Measurements from ENCODE around the gene TENM3. TPM values are rescaled to one million over a fixed set of nuclear protein-coding genes. Genes with fewer than 3 reads are reported as not detected.

Gene TENM3
- total RNA-seq, 1 donor from 2014 or later, result not detected

DNA sequence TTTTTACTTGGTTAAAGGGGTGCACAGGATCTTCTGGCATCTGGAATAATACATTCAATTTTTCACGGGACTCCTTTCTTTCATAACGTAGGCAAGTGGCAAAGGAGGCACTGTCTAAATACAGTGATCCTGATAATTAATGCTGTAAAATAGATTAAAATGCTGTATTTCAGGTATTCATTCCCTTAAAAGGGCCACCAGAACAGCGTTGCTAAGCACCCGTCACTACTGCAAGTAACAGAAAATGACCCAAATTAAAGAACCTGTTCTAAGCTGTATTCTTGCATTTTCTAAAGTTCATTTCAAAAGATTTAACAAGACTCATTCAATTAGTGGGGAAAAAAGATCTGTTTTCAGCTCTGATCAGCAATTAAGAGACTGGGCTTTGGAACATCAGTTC is 208.2 kb downstream of the TENM3 start:
- no peak overlapping the region for H3K4me3 Mint-ChIP-seq
- no peak for DNase-seq (ENCODE audit: low spot score)
- no peaks in the 10 kb centered on the region for H3K9me3 Mint-ChIP-seq
- peaks cover 49% of the 10 kb centered on the region for H3K27me3 Mint-ChIP-seq (ENCODE audit: insufficient read depth)
- H3K36me3 Mint-ChIP-seq (ENCODE audit: low read depth), result no peaks in the 10 kb centered on the region
- peaks cover 17% of the 10 kb centered on the region for H3K4me1 Mint-ChIP-seq (ENCODE audit: low read depth)
- intact Hi-C loops (cut with micrococcal nuclease), result loop anchor here (5.0 kb wide), 1 partner anchor 1566 kb away; no protein-coding TSS in a partner anchor
- H3K27ac Mint-ChIP-seq, result no peak overlapping the region

DNA sequence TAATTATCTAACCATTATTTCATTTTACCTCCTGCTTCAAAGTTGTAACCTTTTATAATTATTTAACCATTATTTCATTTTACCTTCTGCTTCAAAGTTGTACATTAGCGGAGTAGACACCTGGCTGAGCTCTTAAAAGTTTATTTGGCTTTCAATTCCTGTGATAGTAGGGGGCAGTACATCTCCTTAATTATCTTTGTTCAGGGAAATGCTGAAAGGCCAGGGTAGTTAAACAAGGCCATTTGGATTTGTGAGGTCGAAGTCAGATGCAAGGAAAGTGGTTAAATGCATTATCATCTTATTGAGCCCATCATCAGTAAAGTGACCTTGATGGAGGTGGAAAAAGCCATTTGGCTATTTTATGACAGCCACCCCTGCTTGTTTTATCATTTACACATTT is 210.6 kb downstream of the TENM3 start:
- H3K4me3 Mint-ChIP-seq, result no peak overlapping the region
- H3K27me3 Mint-ChIP-seq (ENCODE audit: insufficient read depth), result peaks cover 36% of the 10 kb centered on the region
- H3K9me3 Mint-ChIP-seq, result no peaks in the 10 kb centered on the region
- DNase-seq (ENCODE audit: low spot score), result no peak
- H3K27ac Mint-ChIP-seq, result no peak overlapping the region
- intact Hi-C loops (cut with micrococcal nuclease), result loop anchor here (5.0 kb wide), 1 partner anchor 1563 kb away; no protein-coding TSS in a partner anchor
- H3K4me1 Mint-ChIP-seq (ENCODE audit: low read depth), result peaks cover 17% of the 10 kb centered on the region
- no peaks in the 10 kb centered on the region for H3K36me3 Mint-ChIP-seq (ENCODE audit: low read depth)

DNA sequence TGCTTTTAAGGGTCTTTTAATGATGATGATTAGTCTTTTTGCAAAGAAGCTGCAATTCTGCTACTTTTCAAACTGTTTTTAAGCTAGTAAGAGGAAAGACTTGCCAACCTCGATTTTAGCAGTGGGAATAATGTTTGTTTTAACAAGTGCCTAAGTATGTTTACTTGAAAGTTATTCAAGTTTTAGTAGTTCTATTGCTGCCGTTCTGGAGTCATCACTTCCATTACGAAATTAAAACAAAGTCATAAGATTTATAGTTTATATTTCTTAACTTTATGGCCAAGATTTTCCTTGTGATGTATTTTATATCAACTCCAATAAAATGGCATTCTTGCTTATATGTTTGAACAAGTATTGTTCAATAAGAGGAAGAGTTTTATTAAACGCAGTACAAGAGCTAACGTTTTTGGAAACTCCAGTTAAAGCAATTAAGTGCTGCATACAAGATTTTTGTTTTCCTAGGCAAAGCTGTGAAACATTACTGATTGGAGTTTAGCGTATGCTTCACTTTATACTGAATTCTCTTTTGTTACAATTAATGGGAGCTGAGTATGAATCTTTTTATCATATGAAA is 211.3 kb downstream of the TENM3 start:
- DNase-seq (ENCODE audit: low spot score), result no peak
- no peak overlapping the region for H3K4me3 Mint-ChIP-seq
- no peak overlapping the region for H3K27ac Mint-ChIP-seq
- peaks cover 12% of the 10 kb centered on the region for H3K4me1 Mint-ChIP-seq (ENCODE audit: low read depth)
- intact Hi-C loops (cut with micrococcal nuclease), result loop anchor here (5.0 kb wide), 1 partner anchor 1563 kb away; no protein-coding TSS in a partner anchor
- no peaks in the 10 kb centered on the region for H3K36me3 Mint-ChIP-seq (ENCODE audit: low read depth)
- no peaks in the 10 kb centered on the region for H3K9me3 Mint-ChIP-seq
- peaks cover 31% of the 10 kb centered on the region for H3K27me3 Mint-ChIP-seq (ENCODE audit: insufficient read depth)

DNA sequence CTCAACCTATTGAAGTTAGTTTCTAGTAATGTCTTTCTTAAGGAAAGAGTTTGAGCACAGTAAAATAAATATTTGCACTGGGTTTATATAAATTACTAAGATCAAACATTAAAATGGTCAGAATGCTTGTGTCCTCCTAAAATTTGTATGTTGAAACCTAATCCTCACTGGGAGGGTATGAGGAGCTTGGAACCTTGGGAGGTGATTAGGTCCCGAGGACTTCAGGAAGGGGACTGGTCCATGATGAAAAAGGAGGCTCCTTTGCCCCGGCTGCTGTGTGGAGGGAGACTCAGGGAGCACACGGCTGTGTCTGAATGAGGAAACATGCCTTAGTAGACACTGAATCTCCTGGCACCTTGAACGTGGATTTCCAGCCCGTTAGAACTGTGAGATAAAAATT is 221.9 kb downstream of the TENM3 start:
- no peaks in the 10 kb centered on the region for H3K36me3 Mint-ChIP-seq (ENCODE audit: low read depth)
- DNase-seq (ENCODE audit: low spot score), result no peak
- no peaks in the 10 kb centered on the region for H3K9me3 Mint-ChIP-seq
- H3K4me1 Mint-ChIP-seq (ENCODE audit: low read depth), result no peaks in the 10 kb centered on the region
- no peak overlapping the region for H3K27ac Mint-ChIP-seq
- no peaks in the 10 kb centered on the region for H3K27me3 Mint-ChIP-seq (ENCODE audit: insufficient read depth)
- no peak overlapping the region for H3K4me3 Mint-ChIP-seq
- intact Hi-C loops (cut with micrococcal nuclease), result no loop called here

DNA sequence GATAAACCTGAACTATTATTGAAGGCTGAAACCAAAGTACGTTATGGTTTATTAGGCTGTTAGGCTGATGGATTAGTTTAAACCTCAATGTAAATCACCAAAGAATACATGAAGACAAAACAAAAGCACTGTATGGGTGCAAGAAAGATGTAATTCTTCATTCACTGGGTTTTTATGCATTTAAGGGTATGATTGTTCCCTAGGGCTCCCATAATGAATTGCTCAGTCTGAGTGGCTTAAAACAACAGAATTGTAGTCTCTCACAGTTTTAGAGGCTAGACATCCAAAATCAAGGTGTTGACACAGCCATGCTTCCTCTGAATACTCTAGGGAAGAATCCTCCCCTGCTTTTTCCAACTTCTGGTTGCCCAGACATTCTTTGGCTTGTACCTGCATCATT is 222.8 kb downstream of the TENM3 start:
- Mint-ChIP-seq H3K36me3 (ENCODE audit: low read depth) (no peaks in the 10 kb centered on the region), H3K4me3 (no peak overlapping the region), H3K27ac (no peak overlapping the region), H3K9me3 (no peaks in the 10 kb centered on the region), H3K4me1 (ENCODE audit: low read depth) (no peaks in the 10 kb centered on the region), H3K27me3 (ENCODE audit: insufficient read depth) (no peaks in the 10 kb centered on the region)
- DNase-seq (ENCODE audit: low spot score), result no peak
- intact Hi-C loops (cut with micrococcal nuclease), result no loop called here

DNA sequence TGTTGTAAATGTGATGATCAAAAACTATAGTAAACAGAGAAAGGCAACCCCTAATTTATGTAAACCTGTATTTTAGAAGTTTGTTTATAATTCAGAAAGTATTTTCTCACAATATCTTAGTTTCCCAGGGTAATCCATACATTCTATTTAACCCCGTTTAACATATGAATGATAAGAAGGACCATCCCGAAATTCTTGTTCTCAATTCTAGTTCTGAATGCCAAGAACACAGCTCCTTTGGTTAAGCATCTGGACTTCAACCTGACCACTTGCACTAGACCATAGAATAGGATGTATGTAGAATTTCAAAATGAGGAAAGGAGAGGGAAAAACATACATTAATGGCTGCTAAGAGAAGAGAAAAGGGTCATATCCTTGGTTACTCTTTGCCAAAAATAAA is 227.0 kb downstream of the TENM3 start:
- DNase-seq (ENCODE audit: low spot score), result no peak
- H3K27me3 Mint-ChIP-seq (ENCODE audit: insufficient read depth), result no peaks in the 10 kb centered on the region
- H3K36me3 Mint-ChIP-seq (ENCODE audit: low read depth), result no peaks in the 10 kb centered on the region
- H3K9me3 Mint-ChIP-seq, result no peaks in the 10 kb centered on the region
- H3K27ac Mint-ChIP-seq, result no peak overlapping the region
- H3K4me1 Mint-ChIP-seq (ENCODE audit: low read depth), result no peaks in the 10 kb centered on the region
- H3K4me3 Mint-ChIP-seq, result no peak overlapping the region
- intact Hi-C loops (cut with micrococcal nuclease), result no loop called here

DNA sequence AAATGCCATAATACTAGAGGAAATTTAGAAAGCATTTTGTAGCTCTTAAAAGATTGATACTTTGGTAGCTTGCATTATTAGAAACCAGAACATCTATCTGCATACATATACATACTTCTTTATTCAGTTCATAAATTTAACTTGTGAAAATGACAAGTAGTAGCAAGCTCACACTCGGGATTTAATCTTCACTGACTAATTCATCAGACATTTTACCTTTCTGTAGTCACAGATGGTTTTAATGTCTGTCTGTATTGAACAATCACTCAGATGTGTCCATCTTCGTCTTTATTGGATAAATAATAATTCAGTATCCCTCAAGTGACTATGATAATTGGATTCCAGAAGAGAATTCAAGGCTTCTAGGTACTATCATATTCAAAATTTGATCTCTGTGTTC is 232.3 kb downstream of the TENM3 start:
- H3K4me1 Mint-ChIP-seq (ENCODE audit: low read depth), result no peaks in the 10 kb centered on the region
- DNase-seq (ENCODE audit: low spot score), result no peak
- intact Hi-C loops (cut with micrococcal nuclease), result no loop called here
- no peak overlapping the region for H3K4me3 Mint-ChIP-seq
- no peaks in the 10 kb centered on the region for H3K36me3 Mint-ChIP-seq (ENCODE audit: low read depth)
- H3K9me3 Mint-ChIP-seq, result no peaks in the 10 kb centered on the region
- no peak overlapping the region for H3K27ac Mint-ChIP-seq
- H3K27me3 Mint-ChIP-seq (ENCODE audit: insufficient read depth), result no peaks in the 10 kb centered on the region

DNA sequence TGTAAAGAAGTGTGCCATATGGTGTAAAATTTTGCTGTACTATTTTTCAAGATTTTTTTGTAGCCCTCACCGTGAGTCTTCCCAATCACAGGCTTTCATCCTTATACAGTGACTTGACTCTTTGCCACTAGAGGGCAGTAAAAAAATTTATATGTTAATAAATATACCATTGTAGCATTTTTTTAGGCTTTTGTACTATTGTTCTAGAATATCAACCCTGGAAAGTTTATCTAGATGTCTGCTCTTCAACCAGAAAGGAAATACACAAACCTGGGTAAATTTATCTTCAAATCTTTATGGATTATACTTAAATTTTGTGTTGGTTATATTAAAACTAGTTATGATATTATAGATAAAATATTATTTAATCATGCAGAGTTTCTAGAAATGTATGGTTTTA is 235.3 kb downstream of the TENM3 start:
- Mint-ChIP-seq H3K27ac (no peak overlapping the region), H3K4me3 (no peak overlapping the region), H3K4me1 (ENCODE audit: low read depth) (no peaks in the 10 kb centered on the region), H3K9me3 (no peaks in the 10 kb centered on the region), H3K36me3 (ENCODE audit: low read depth) (no peaks in the 10 kb centered on the region), H3K27me3 (ENCODE audit: insufficient read depth) (no peaks in the 10 kb centered on the region)
- intact Hi-C loops (cut with micrococcal nuclease), result loop anchor here (1.0 kb wide), 3 partner anchors 328 to 784 kb away; no protein-coding TSS in a partner anchor
- DNase-seq (ENCODE audit: low spot score), result no peak

DNA sequence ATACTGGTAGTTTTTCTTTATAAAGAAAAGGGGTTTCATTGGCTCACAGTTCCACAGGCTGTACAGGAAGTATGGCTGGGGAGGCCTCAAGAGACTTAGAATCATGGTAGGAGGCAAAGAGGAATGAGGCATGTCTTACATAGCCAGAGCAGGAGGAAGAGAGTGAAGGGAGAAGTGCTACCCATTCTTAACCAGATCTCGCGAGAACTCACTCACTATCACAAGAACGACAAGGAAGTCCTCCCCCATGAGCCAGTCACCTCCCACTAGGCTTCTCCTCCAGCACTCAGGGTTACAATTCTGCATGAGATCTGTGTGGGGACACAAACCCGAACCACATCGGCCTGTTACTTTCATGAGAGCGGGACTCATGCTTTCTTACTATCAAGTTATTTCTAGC is 240.5 kb downstream of the TENM3 start:
- no peak overlapping the region for H3K27ac Mint-ChIP-seq
- H3K4me3 Mint-ChIP-seq, result no peak overlapping the region
- no peaks in the 10 kb centered on the region for H3K36me3 Mint-ChIP-seq (ENCODE audit: low read depth)
- H3K27me3 Mint-ChIP-seq (ENCODE audit: insufficient read depth), result peaks cover 5% of the 10 kb centered on the region
- no peak for DNase-seq (ENCODE audit: low spot score)
- intact Hi-C loops (cut with micrococcal nuclease), result no loop called here
- H3K4me1 Mint-ChIP-seq (ENCODE audit: low read depth), result no peaks in the 10 kb centered on the region
- H3K9me3 Mint-ChIP-seq, result peaks cover 4% of the 10 kb centered on the region

DNA sequence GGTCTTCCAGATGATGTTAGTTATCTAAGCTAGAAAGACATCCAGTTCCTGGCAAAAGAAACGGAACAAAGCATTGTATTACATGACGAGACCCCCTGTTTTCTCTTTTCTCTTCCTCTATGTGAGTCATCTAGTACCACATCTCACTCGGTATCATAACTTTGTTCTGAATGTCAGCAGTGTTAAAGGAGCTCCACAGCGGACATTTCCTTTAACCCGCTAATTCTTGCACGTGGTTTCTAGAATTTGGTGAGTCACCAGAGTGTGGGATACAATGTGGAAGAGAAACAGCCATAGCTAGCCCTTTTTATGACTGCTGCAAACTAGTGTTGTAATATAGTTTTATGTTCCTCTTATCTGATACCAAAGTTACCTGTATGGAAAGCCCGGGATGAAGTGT is 243.7 kb downstream of the TENM3 start:
- H3K27me3 Mint-ChIP-seq (ENCODE audit: insufficient read depth), result peaks cover 5% of the 10 kb centered on the region
- no peaks in the 10 kb centered on the region for H3K36me3 Mint-ChIP-seq (ENCODE audit: low read depth)
- H3K9me3 Mint-ChIP-seq, result peaks cover 4% of the 10 kb centered on the region
- intact Hi-C loops (cut with micrococcal nuclease), result no loop called here
- H3K4me3 Mint-ChIP-seq, result no peak overlapping the region
- no peaks in the 10 kb centered on the region for H3K4me1 Mint-ChIP-seq (ENCODE audit: low read depth)
- no peak overlapping the region for H3K27ac Mint-ChIP-seq
- no peak for DNase-seq (ENCODE audit: low spot score)

DNA sequence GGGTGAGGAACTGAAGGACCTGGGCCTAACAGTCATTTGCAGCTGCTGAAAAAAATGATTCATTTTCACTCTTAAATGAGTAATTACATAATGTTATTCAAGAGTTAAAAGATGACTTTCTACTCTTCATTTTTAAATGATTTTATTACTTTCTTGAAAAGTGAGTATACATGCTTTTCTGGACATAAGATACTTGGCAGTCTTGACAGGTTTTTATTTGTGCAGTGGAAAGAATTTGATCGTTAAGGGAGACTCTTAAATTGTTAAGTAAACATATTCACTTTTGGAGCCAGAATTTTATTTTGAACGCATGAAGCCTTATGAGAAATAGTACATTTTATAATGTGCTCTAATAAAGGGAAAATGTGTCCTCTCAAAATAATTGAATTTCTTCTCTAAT is 245.7 kb downstream of the TENM3 start:
- Mint-ChIP-seq H3K9me3 (peaks cover 4% of the 10 kb centered on the region), H3K36me3 (ENCODE audit: low read depth) (no peaks in the 10 kb centered on the region), H3K4me3 (no peak overlapping the region), H3K27ac (no peak overlapping the region), H3K4me1 (ENCODE audit: low read depth) (peaks cover 5% of the 10 kb centered on the region), H3K27me3 (ENCODE audit: insufficient read depth) (peaks cover 4% of the 10 kb centered on the region)
- no peak for DNase-seq (ENCODE audit: low spot score)
- intact Hi-C loops (cut with micrococcal nuclease), result no loop called here

DNA sequence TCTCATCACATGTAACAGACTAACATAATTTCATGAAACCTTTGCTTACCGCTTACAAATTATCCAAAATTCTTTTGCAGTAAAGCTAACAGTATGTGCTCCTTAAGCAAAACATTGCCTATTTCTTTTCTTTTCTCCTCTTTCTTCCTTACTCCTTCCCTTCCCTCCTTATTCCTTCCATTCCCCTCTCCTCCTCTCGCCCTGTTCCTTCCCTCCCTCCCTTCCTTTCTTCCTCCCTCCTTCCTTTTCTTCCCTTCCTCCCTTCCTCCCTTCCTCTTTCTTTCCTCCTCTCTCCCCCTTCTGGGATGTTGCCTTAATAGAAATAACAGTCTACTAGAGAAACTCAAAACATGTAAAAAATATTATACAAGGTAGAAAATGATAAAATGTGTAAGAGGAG is 246.4 kb downstream of the TENM3 start:
- Mint-ChIP-seq H3K4me3 (no peak overlapping the region), H3K36me3 (ENCODE audit: low read depth) (no peaks in the 10 kb centered on the region), H3K27ac (no peak overlapping the region), H3K9me3 (peaks cover 4% of the 10 kb centered on the region), H3K27me3 (ENCODE audit: insufficient read depth) (peaks cover 5% of the 10 kb centered on the region), H3K4me1 (ENCODE audit: low read depth) (peaks cover 5% of the 10 kb centered on the region)
- no peak for DNase-seq (ENCODE audit: low spot score)
- intact Hi-C loops (cut with micrococcal nuclease), result no loop called here

DNA sequence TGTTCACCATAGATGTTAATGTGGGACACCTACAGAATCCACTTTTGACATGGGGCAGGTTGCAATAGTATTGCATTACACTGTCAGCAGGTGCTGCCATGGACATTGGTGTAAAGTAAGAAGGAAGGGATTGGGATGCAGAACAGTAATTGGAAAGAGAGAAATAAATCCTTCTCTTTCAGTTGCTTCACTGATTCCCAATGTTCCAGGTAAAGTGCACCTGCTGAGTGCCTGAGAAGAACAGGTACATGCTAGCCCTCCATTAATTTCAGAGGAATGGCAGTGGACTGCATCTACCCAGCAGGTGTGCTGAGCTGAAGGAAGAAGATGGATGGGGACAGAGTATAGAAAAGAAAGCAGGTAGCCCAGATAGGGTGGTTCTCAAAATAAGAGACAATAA is 248.5 kb downstream of the TENM3 start:
- Mint-ChIP-seq H3K9me3 (no peaks in the 10 kb centered on the region), H3K4me3 (no peak overlapping the region), H3K27me3 (ENCODE audit: insufficient read depth) (peaks cover 1% of the 10 kb centered on the region), H3K4me1 (ENCODE audit: low read depth) (peaks cover 5% of the 10 kb centered on the region), H3K27ac (no peak overlapping the region), H3K36me3 (ENCODE audit: low read depth) (no peaks in the 10 kb centered on the region)
- intact Hi-C loops (cut with micrococcal nuclease), result no loop called here
- no peak for DNase-seq (ENCODE audit: low spot score)

DNA sequence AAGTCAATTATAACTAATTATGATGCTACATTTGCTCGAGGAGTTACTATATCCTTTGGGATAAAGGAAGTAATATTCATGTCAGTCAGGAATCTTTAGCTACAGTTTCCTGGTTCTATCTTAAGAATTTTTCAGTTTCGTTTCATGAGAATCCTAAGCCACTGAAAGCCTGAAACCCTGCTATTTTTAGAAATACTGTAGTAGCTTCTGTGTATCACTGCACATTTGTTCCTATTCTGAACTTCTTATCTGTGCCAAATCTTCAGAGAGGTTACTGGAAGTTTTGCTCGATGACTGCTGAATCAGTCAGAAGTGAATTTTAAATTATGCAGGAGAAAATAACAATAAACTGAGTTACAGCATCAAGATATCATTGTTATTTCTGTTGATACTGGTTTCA is 249.2 kb downstream of the TENM3 start:
- H3K4me3 Mint-ChIP-seq, result no peak overlapping the region
- no peaks in the 10 kb centered on the region for H3K36me3 Mint-ChIP-seq (ENCODE audit: low read depth)
- intact Hi-C loops (cut with micrococcal nuclease), result no loop called here
- no peaks in the 10 kb centered on the region for H3K9me3 Mint-ChIP-seq
- peaks cover 5% of the 10 kb centered on the region for H3K4me1 Mint-ChIP-seq (ENCODE audit: low read depth)
- DNase-seq (ENCODE audit: low spot score), result no peak
- H3K27me3 Mint-ChIP-seq (ENCODE audit: insufficient read depth), result peaks cover 1% of the 10 kb centered on the region
- no peak overlapping the region for H3K27ac Mint-ChIP-seq
